Measurements from ENCODE around the gene EFCAB10. TPM values are rescaled to one million over a fixed set of nuclear protein-coding genes. Genes with fewer than 3 reads are reported as not detected.
A peak's percentile ranks its signal among the peaks of the same experiment; 100 is the strongest.

The EFCAB10 gene
- total and polyA plus RNA-seq, 4 experiments from 2014 or later: 0.47 TPM; not detected in 3

- H3K4me3 Mint-ChIP-seq: no peak overlapping the region
- Histone ChIP-seq H3K27ac (ENCODE audit: low read depth, low read length) (no peak overlapping the region), H3K9me3 (ENCODE audit: control insufficient read depth in 1 of 2, low read length in 2 of 2) (no peaks in the 10 kb centered on the region), H3K4me1 (ENCODE audit: insufficient read depth, low read length) (no peaks in the 10 kb centered on the region), H3K27me3 (ENCODE audit: insufficient read depth, low read length) (no peaks in the 10 kb centered on the region), H3K4me3 (ENCODE audit: low read length in 2 of 2) (no peak overlapping the region), H3K36me3 (ENCODE audit: insufficient read depth, low read length) (peaks cover 29% of the 10 kb centered on the region)
- H3K9me3 Mint-ChIP-seq: no peaks in the 10 kb centered on the region
- H3K27me3 Mint-ChIP-seq: no peaks in the 10 kb centered on the region
- intact Hi-C loops (cut with micrococcal nuclease): no loop called here
- H3K36me3 Mint-ChIP-seq: peaks cover 30 to 43% of the 10 kb centered on the region in 2 donors
- DNase-seq: no peak
- peak overlapping the region in 1 of 7 donors; percentile 53 for H3K27ac Mint-ChIP-seq
- ChIA-PET POLR2A (ENCODE audit: partially characterized antibody) (no interaction called here), CTCF (ENCODE audit: partially characterized antibody) (no interaction called here)
- no peaks in the 10 kb centered on the region for H3K4me1 Mint-ChIP-seq
Measured at GRCh38 chr7:105567821-105568220, 13.5 kb downstream of the EFCAB10 start.

- no peaks in the 10 kb centered on the region for H3K4me1 Mint-ChIP-seq
- ChIA-PET CTCF (ENCODE audit: partially characterized antibody) (no interaction called here), POLR2A (ENCODE audit: partially characterized antibody) (interaction anchor here (0.9 kb wide), 1 partner anchor 34 kb away, joined by 3 read pairs; no protein-coding TSS in a partner anchor)
- DNase-seq: no peak
- no peak overlapping the region for H3K27ac Mint-ChIP-seq
- H3K27me3 Mint-ChIP-seq: no peaks in the 10 kb centered on the region
- Histone ChIP-seq H3K27ac (ENCODE audit: low read depth, low read length) (no peak overlapping the region), H3K27me3 (ENCODE audit: insufficient read depth, low read length) (no peaks in the 10 kb centered on the region), H3K4me1 (ENCODE audit: insufficient read depth, low read length) (no peaks in the 10 kb centered on the region), H3K36me3 (ENCODE audit: insufficient read depth, low read length) (peaks cover 29% of the 10 kb centered on the region), H3K4me3 (ENCODE audit: low read length in 2 of 2) (no peak overlapping the region), H3K9me3 (ENCODE audit: control insufficient read depth in 1 of 2, low read length in 2 of 2) (no peaks in the 10 kb centered on the region)
- H3K36me3 Mint-ChIP-seq: peaks cover 31 to 48% of the 10 kb centered on the region in 2 donors
- intact Hi-C loops (cut with micrococcal nuclease): no loop called here
- H3K9me3 Mint-ChIP-seq: no peaks in the 10 kb centered on the region
- no peak overlapping the region for H3K4me3 Mint-ChIP-seq
Measured at GRCh38 chr7:105567024-105567423, 14.3 kb downstream of the EFCAB10 start.

GRCh38 chr7:105565190-105565589, 16.1 kb downstream of the EFCAB10 start:
- no peaks in the 10 kb centered on the region for H3K27me3 ChIP-seq (ENCODE audit: insufficient read depth, low read length)
- H3K4me1 Mint-ChIP-seq: peaks cover 0 to 1% (median 0%) of the 10 kb centered on the region in 4 donors
- H3K36me3 ChIP-seq (ENCODE audit: insufficient read depth, low read length): peaks cover 29% of the 10 kb centered on the region
- no peaks in the 10 kb centered on the region for H3K9me3 ChIP-seq (ENCODE audit: control insufficient read depth in 1 of 2, low read length in 2 of 2)
- H3K4me1 ChIP-seq (ENCODE audit: insufficient read depth, low read length): no peaks in the 10 kb centered on the region
- intact Hi-C loops (cut with micrococcal nuclease): no loop called here
- no peak overlapping the region for H3K4me3 Mint-ChIP-seq
- H3K27ac Mint-ChIP-seq: no peak overlapping the region
- H3K9me3 Mint-ChIP-seq: no peaks in the 10 kb centered on the region
- H3K36me3 Mint-ChIP-seq: peaks cover 33 to 51% of the 10 kb centered on the region in 2 donors
- ChIA-PET POLR2A (ENCODE audit: partially characterized antibody) (no interaction called here), CTCF (ENCODE audit: partially characterized antibody) (interaction anchor here (1.2 kb wide), 1 partner anchor 683 kb away, joined by 3 read pairs; no protein-coding TSS in a partner anchor)
- no peak overlapping the region for H3K27ac ChIP-seq (ENCODE audit: low read depth, low read length)
- DNase-seq: no peak
- H3K4me3 ChIP-seq (ENCODE audit: low read length in 2 of 2): no peak overlapping the region
- no peaks in the 10 kb centered on the region for H3K27me3 Mint-ChIP-seq

- Mint-ChIP-seq H3K27me3 (no peaks in the 10 kb centered on the region), H3K36me3 (peaks cover 24 to 48% of the 10 kb centered on the region in 2 donors), H3K27ac (no peak overlapping the region), H3K4me1 (peaks cover 0 to 3% (median 0%) of the 10 kb centered on the region in 4 donors), H3K9me3 (no peaks in the 10 kb centered on the region), H3K4me3 (no peak overlapping the region)
- Histone ChIP-seq H3K36me3 (ENCODE audit: insufficient read depth, low read length) (peaks cover 18% of the 10 kb centered on the region), H3K4me1 (ENCODE audit: insufficient read depth, low read length) (no peaks in the 10 kb centered on the region), H3K4me3 (ENCODE audit: low read length in 2 of 2) (no peak overlapping the region), H3K27ac (ENCODE audit: low read depth, low read length) (no peak overlapping the region), H3K27me3 (ENCODE audit: insufficient read depth, low read length) (no peaks in the 10 kb centered on the region), H3K9me3 (ENCODE audit: control insufficient read depth in 1 of 2, low read length in 2 of 2) (no peaks in the 10 kb centered on the region)
- no peak for DNase-seq
- ChIA-PET CTCF (ENCODE audit: partially characterized antibody) (interaction anchor here (0.6 kb wide), 1 partner anchor 35 kb away, joined by 3 read pairs; no protein-coding TSS in a partner anchor), POLR2A (ENCODE audit: partially characterized antibody) (interaction anchor here (0.6 kb wide), 1 partner anchor 29 kb away, joined by 3 read pairs; no protein-coding TSS in a partner anchor)
- intact Hi-C loops (cut with micrococcal nuclease): no loop called here
Measured at GRCh38 chr7:105559926-105560325, 21.4 kb downstream of the EFCAB10 start.

- Histone ChIP-seq H3K36me3 (ENCODE audit: insufficient read depth, low read length) (peaks cover 30% of the 10 kb centered on the region), H3K9me3 (ENCODE audit: control insufficient read depth in 1 of 2, low read length in 2 of 2) (no peaks in the 10 kb centered on the region), H3K4me1 (ENCODE audit: insufficient read depth, low read length) (peaks cover 9% of the 10 kb centered on the region), H3K4me3 (ENCODE audit: low read length in 2 of 2) (no peak overlapping the region), H3K27ac (ENCODE audit: low read depth, low read length) (no peak overlapping the region), H3K27me3 (ENCODE audit: insufficient read depth, low read length) (no peaks in the 10 kb centered on the region)
- Mint-ChIP-seq H3K4me3 (no peak overlapping the region), H3K4me1 (peaks cover 9 to 26% (median 18%) of the 10 kb centered on the region in 4 donors), H3K27me3 (no peaks in the 10 kb centered on the region), H3K9me3 (no peaks in the 10 kb centered on the region), H3K27ac (peak overlapping the region in 1 of 7 donors; percentile 19), H3K36me3 (peaks cover 19 to 35% of the 10 kb centered on the region in 2 donors)
- DNase-seq: no peak
- intact Hi-C loops (cut with micrococcal nuclease): no loop called here
- CTCF ChIA-PET (ENCODE audit: partially characterized antibody): no interaction called here
- POLR2A ChIA-PET (ENCODE audit: partially characterized antibody): no interaction called here
Measured at GRCh38 chr7:105538339-105538738, 43.0 kb downstream of the EFCAB10 start.

GRCh38 chr7:105532709-105533460, 48.4 kb downstream of the EFCAB10 start:
- peak overlapping the region; percentile 85 to 98 (median 92) for H3K4me3 Mint-ChIP-seq
- Histone ChIP-seq H3K4me3 (ENCODE audit: low read length in 2 of 2) (peak overlapping the region; percentile 93 to 94), H3K9me3 (ENCODE audit: control insufficient read depth in 1 of 2, low read length in 2 of 2) (no peaks in the 10 kb centered on the region), H3K27me3 (ENCODE audit: insufficient read depth, low read length) (no peaks in the 10 kb centered on the region), H3K27ac (ENCODE audit: low read depth, low read length) (peak overlapping the region; percentile 77), H3K4me1 (ENCODE audit: insufficient read depth, low read length) (peaks cover 23% of the 10 kb centered on the region), H3K36me3 (ENCODE audit: insufficient read depth, low read length) (no peaks in the 10 kb centered on the region)
- H3K27ac Mint-ChIP-seq: peak overlapping the region; percentile 73 to 98 (median 97)
- peaks cover 16 to 50% (median 30%) of the 10 kb centered on the region in 4 donors for H3K4me1 Mint-ChIP-seq
- CTCF ChIA-PET (ENCODE audit: partially characterized antibody): interaction anchor here (0.7 to 2.5 kb wide), 6 partner anchors 10 to 1068 kb away, joined by 3 to 22 read pairs (median 4); no protein-coding TSS in a partner anchor
- peaks cover 0 to 12% of the 10 kb centered on the region in 2 donors for H3K36me3 Mint-ChIP-seq
- no peaks in the 10 kb centered on the region for H3K27me3 Mint-ChIP-seq
- POLR2A ChIA-PET (ENCODE audit: partially characterized antibody): interaction anchor here (1.1 to 2.9 kb wide), 10 partner anchors 11 to 592 kb away, joined by 3 to 38 read pairs (median 6); partner anchors contain the start of genes KMT2E and PUS7
- no peak for DNase-seq
- intact Hi-C loops (cut with micrococcal nuclease): loop anchor here (1.0 to 5.0 kb wide), 5 partner anchors 11 to 579 kb away; partner anchors contain the start of genes PUS7, SRPK2 and SYPL1
- H3K9me3 Mint-ChIP-seq: no peaks in the 10 kb centered on the region

Measured in CD4-positive, alpha-beta memory T cell (primary cell).